WERI-Rb-1 (cell line): ENCODE data around the gene ANKRD63.
A peak's percentile ranks its signal among the peaks of the same experiment; 100 is the strongest.

Source experiments
- DNase-seq: peaks from one replicate; pipeline ENCODE4 v3.0.0-alpha.2; 2020
- H3K27ac ChIP-seq: fragments of 250-450 bp; sonication (Bioruptor Pico); 2 replicates; pipeline ENCODE4 v1.5.1; 2020; ENCODE audit warnings: mild to moderate bottlenecking, moderate library complexity
- H3K27me3 ChIP-seq: fragments of 250-450 bp; sonication (Bioruptor Pico); 2 replicates; pipeline ENCODE4 v1.5.1; 2021; ENCODE audit warnings: mild to moderate bottlenecking, low read depth, moderate library complexity; ENCODE audit not compliant: insufficient read depth, severe bottlenecking
- H3K36me3 ChIP-seq: fragments of 250-450 bp; sonication (Bioruptor Pico); 2 replicates; pipeline ENCODE4 v1.5.1; 2020; ENCODE audit warnings: mild to moderate bottlenecking, moderate library complexity
- H3K4me3 ChIP-seq: 2 replicates; pipeline ENCODE4 v1.5.1; 2011; ENCODE audit warnings: low read depth, mild to moderate bottlenecking, control low read depth, low read length
- H3K9me3 ChIP-seq: fragments of 250-450 bp; sonication (Bioruptor Pico); 2 replicates; pipeline ENCODE4 v1.5.1; 2021; ENCODE audit warnings: mild to moderate bottlenecking, moderate library complexity; ENCODE audit not compliant: severe bottlenecking
- CTCF ChIP-seq: IDR thresholded peaks from 2 replicates; pipeline ENCODE4 v1.5.1; 2011; ENCODE audit warnings: low read depth, mild to moderate bottlenecking, control low read depth, inconsistent platforms, low read length

Gene ANKRD63

DNA sequence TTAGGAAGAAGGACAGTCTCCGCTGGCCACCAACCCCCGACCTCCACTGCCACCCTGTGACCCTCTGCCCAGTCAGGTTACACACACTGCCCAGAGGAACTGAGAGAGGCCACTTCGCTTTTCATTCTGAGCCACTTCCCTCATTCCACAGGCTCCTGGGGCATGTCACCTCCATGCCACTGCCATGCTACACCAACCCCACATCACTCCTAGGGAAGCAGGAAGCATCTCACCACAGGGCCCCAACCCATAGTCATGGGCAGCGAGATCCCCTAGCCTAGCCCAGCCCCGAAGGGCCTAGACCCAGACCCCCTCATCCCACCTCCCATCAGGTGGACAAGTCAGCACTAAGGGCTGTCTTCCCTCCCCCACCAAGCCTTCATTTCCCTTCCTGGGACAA is 23.5 kb upstream of the ANKRD63 start:
- no peak for TF ChIP-seq CTCF
- no peaks in the 10 kb centered on the region for H3K9me3 ChIP-seq
- peak overlapping the region; percentile 90 for H3K27ac ChIP-seq
- H3K36me3 ChIP-seq: no peaks in the 10 kb centered on the region
- peak overlapping the region; percentile 38 for H3K4me3 ChIP-seq
- no peak for DNase-seq
- H3K27me3 ChIP-seq: no peaks in the 10 kb centered on the region

DNA sequence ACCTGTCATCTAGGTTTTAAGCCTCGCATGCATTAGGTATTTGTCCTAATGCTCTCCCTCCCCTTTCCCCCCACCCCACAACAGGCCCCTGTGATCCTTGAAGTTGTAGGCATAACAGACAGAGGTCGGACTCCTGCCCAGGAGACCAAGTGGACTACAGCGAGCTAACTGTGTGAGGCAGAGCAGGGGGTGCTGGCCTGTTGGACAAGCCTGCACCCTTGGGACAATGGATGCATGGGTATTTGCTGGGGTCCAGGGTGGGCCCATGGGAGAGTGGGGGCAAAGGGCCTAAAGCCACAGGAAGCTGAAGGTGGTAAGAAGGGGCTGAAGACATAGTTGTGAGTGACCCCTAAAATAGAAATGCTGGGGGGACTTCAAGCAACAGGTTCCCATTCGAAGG is 22.4 kb upstream of the ANKRD63 start:
- H3K36me3 ChIP-seq: peaks cover 6% of the 10 kb centered on the region; the same call in 1 of the 2 replicates
- H3K4me3 ChIP-seq: no peak overlapping the region
- peak overlapping the region; percentile 90; the same call in 1 of the 2 replicates for H3K27ac ChIP-seq
- H3K9me3 ChIP-seq: peaks cover 5% of the 10 kb centered on the region
- no peak for TF ChIP-seq CTCF
- no peak for DNase-seq
- H3K27me3 ChIP-seq: no peaks in the 10 kb centered on the region

GRCh38 chr15:40303576-40303975 is 20.7 kb upstream of the ANKRD63 start:
- no peak for DNase-seq
- TF ChIP-seq CTCF: no peak
- peaks cover 7% of the 10 kb centered on the region for H3K36me3 ChIP-seq

GRCh38 chr15:40302981-40303380 is 20.1 kb upstream of the ANKRD63 start:
- Histone ChIP-seq H3K27me3 (no peaks in the 10 kb centered on the region), H3K36me3 (peaks cover 9% of the 10 kb centered on the region), H3K4me3 (no peak overlapping the region), H3K27ac (no peak overlapping the region), H3K9me3 (peaks cover 9% of the 10 kb centered on the region)
- DNase-seq: no peak
- TF ChIP-seq CTCF: no peak

More at GRCh38 chr15:40303576-40303975, 20.7 kb upstream of the ANKRD63 start:
- no peak overlapping the region for H3K4me3 ChIP-seq
- H3K27me3 ChIP-seq: no peaks in the 10 kb centered on the region
- H3K27ac ChIP-seq: no peak overlapping the region
- H3K9me3 ChIP-seq: peaks cover 9% of the 10 kb centered on the region

GRCh38 chr15:40302288-40302886 is 19.5 kb upstream of the ANKRD63 start:
- no peak for DNase-seq
- H3K36me3 ChIP-seq: peaks cover 9% of the 10 kb centered on the region

More at GRCh38 chr15:40302288-40302886, 19.5 kb upstream of the ANKRD63 start:
- Histone ChIP-seq H3K27ac (no peak overlapping the region), H3K4me3 (no peak overlapping the region), H3K9me3 (peaks cover 9% of the 10 kb centered on the region), H3K27me3 (no peaks in the 10 kb centered on the region)
- no peak for TF ChIP-seq CTCF
